Measurements from ENCODE around the gene HSPB9. TPM values are rescaled to one million over a fixed set of nuclear protein-coding genes. Genes with fewer than 3 reads are reported as not detected.

HSPB9 gene
- total and polyA plus RNA-seq, 2 donors (not counting 3 experiments of a cell fraction or from before 2014, with no cell fraction given): not detected

GRCh38 chr17:42163113-42163512 is 40.5 kb downstream of the HSPB9 start:
- Histone ChIP-seq H3K4me1 (ENCODE audit: control insufficient read depth, extremely low read depth, insufficient read depth, low read length) (no peaks in the 10 kb centered on the region), H3K9ac (replicated peaks; ENCODE audit: extremely low read depth, insufficient read depth, low read length) (no peak overlapping the region), H3K36me3 (ENCODE audit: control insufficient read depth in 2 of 2, extremely low read depth in 1 of 2, insufficient read depth in 2 of 2, low read length in 2 of 2) (no peaks in the 10 kb centered on the region), H4K20me1 (replicated peaks; ENCODE audit: control insufficient read depth, extremely low read depth, insufficient read depth, low read length) (no peaks in the 10 kb centered on the region), H3K27ac (ENCODE audit: insufficient read depth, low read depth, low read length) (no peak overlapping the region), H3K4me2 (ENCODE audit: insufficient read depth, low read length) (no peak overlapping the region), H2AFZ (ENCODE audit: low read depth, low read length) (no peak overlapping the region), H3K9me3 (replicated peaks; ENCODE audit: control insufficient read depth, insufficient read depth, low read length) (no peaks in the 10 kb centered on the region), H3K4me3 (replicated peaks in 1 of 3; ENCODE audit: insufficient read depth in 1 of 3, low read depth in 1 of 3, low read length in 3 of 3) (no peak overlapping the region), H3K79me2 (ENCODE audit: control insufficient read depth, insufficient read depth, low read length) (no peaks in the 10 kb centered on the region), H3K9me1 (replicated peaks; ENCODE audit: control insufficient read depth, extremely low read depth, insufficient read depth, low read length) (no peaks in the 10 kb centered on the region), H3K27me3 (ENCODE audit: control insufficient read depth in 2 of 2, insufficient read depth in 2 of 2, low read length in 2 of 2) (no peaks in the 10 kb centered on the region)
- POLR2A ChIA-PET: no interaction called here
- FAIRE-seq: no peak
- intact Hi-C loops (cut with micrococcal nuclease) (no loop called here), dilution Hi-C loops (cut with MboI; ENCODE audit: extremely low pct_ligation_motif_present, low sequenced_read_pairs) (no loop called here)
- no TSS peak for BruUV-seq (replicated peaks)
- no peak for DNase-seq (ENCODE audit: low read depth, low spot score)
- TF ChIP-seq, protein P1, sequence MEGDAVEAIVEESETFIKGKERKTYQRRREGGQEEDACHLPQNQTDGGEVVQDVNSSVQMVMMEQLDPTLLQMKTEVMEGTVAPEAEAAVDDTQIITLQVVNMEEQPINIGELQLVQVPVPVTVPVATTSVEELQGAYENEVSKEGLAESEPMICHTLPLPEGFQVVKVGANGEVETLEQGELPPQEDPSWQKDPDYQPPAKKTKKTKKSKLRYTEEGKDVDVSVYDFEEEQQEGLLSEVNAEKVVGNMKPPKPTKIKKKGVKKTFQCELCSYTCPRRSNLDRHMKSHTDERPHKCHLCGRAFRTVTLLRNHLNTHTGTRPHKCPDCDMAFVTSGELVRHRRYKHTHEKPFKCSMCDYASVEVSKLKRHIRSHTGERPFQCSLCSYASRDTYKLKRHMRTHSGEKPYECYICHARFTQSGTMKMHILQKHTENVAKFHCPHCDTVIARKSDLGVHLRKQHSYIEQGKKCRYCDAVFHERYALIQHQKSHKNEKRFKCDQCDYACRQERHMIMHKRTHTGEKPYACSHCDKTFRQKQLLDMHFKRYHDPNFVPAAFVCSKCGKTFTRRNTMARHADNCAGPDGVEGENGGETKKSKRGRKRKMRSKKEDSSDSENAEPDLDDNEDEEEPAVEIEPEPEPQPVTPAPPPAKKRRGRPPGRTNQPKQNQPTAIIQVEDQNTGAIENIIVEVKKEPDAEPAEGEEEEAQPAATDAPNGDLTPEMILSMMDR (IDR thresholded peaks at IDR 0.05; ENCODE audit: extremely low read depth in 1 of 2, insufficient read depth in 1 of 2, low read depth in 1 of 2, low read length in 2 of 2): peak; percentile 47 to 54
- TF ChIP-seq MYC (IDR thresholded peaks at IDR 0.05; ENCODE audit: low read depth, low read length): no peak
- CTCF ChIA-PET: interaction anchor here (1.1 kb wide), 1 partner anchor 16 kb away, joined by 3 read pairs; no protein-coding TSS in a partner anchor

DNA sequence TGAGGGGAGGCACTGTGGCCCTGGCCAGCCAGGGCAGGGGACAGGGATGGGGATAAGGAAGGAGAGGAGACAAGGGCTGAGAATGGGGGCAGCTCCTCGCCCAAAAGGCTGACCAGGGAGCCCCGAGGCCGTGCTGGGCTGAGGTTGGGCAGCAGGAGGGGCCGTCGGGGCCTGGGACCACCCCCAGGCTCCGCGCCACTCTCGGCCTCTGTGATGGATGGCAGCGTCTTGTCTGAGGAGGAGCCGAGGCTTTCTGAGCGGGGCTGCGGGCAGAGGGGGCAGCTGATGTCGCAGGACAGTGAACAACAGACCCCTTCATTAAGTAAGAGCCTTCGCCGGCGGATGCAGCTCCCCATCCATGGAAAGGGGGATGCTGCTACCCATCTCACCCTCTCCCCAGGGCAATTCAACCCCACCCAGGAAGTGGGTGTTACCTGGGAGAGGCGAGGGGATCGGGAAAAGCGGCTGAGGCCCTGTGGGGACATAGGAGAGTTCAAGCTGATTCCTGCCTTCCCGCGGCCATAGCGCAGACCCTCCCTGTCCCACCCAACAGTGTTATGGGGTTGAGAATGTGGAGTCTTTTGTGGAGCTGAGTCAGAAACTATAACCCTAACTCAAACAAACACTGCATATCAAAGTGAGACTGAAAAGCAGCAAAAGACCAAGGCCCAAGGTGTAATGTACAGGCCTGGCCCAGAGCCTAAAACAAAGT is 41.2 kb downstream of the HSPB9 start:
- no peak overlapping the region for H3K27ac ChIP-seq (ENCODE audit: insufficient read depth, low read depth, low read length)
- intact Hi-C loops (cut with micrococcal nuclease) (no loop called here), dilution Hi-C loops (cut with MboI; ENCODE audit: extremely low pct_ligation_motif_present, low sequenced_read_pairs) (no loop called here)
- TF ChIP-seq POLR2AphosphoS5 (IDR thresholded peaks at IDR 0.05; ENCODE audit: insufficient read depth, low read depth, low read length): no peak
- TF ChIP-seq MYC (IDR thresholded peaks at IDR 0.05; ENCODE audit: low read depth, low read length): no peak
- TF ChIP-seq FOS (IDR thresholded peaks at IDR 0.05; ENCODE audit: borderline replicate concordance, insufficient read depth, low read length): no peak
- no peaks in the 10 kb centered on the region for H3K9me3 ChIP-seq (replicated peaks; ENCODE audit: control insufficient read depth, insufficient read depth, low read length)
- no peaks in the 10 kb centered on the region for H3K27me3 ChIP-seq (ENCODE audit: control insufficient read depth in 2 of 2, insufficient read depth in 2 of 2, low read length in 2 of 2)
- no TSS peak for BruUV-seq (replicated peaks)
- no peaks in the 10 kb centered on the region for H4K20me1 ChIP-seq (replicated peaks; ENCODE audit: control insufficient read depth, extremely low read depth, insufficient read depth, low read length)
- DNase-seq (ENCODE audit: low read depth, low spot score) (no peak), FAIRE-seq (no peak)
- H3K9ac ChIP-seq (replicated peaks; ENCODE audit: extremely low read depth, insufficient read depth, low read length): no peak overlapping the region
- H3K9me1 ChIP-seq (replicated peaks; ENCODE audit: control insufficient read depth, extremely low read depth, insufficient read depth, low read length): no peaks in the 10 kb centered on the region
- ChIA-PET CTCF (interaction anchor here (1.0 to 1.5 kb wide), 3 partner anchors 15 to 31 kb away, joined by 3 to 4 read pairs (median 3); partner anchors contain the start of gene GHDC), POLR2A (no interaction called here)
- H2AFZ ChIP-seq (ENCODE audit: low read depth, low read length): no peak overlapping the region
- no peak overlapping the region for H3K4me3 ChIP-seq (replicated peaks in 1 of 3; ENCODE audit: insufficient read depth in 1 of 3, low read depth in 1 of 3, low read length in 3 of 3)
- no peaks in the 10 kb centered on the region for H3K4me1 ChIP-seq (ENCODE audit: control insufficient read depth, extremely low read depth, insufficient read depth, low read length)
- no peaks in the 10 kb centered on the region for H3K79me2 ChIP-seq (ENCODE audit: control insufficient read depth, insufficient read depth, low read length)
- H3K36me3 ChIP-seq (ENCODE audit: control insufficient read depth in 2 of 2, extremely low read depth in 1 of 2, insufficient read depth in 2 of 2, low read length in 2 of 2): no peaks in the 10 kb centered on the region
- H3K4me2 ChIP-seq (ENCODE audit: insufficient read depth, low read length): no peak overlapping the region
